HepG2 (cell line): ENCODE data around the gene CES3. TPM values are rescaled to one million over a fixed set of nuclear protein-coding genes. Genes with fewer than 3 reads are reported as not detected.

Experiments
- FOSL2 ChIP-seq: sonication (generic); formaldehyde crosslinking; IDR thresholded peaks from 2 replicates; pipeline ENCODE4 v1.4.0; 2020; ENCODE audit warnings: missing genetic modification reagents
- GABPA ChIP-seq, 2 experiments: IDR thresholded peaks; 2 replicates each; pipeline ENCODE4 v1.6.1; 2011 to 2016; ENCODE audit warnings: low read depth in 2 of 2, low read length in 1 of 2, missing biosample characterization in 1 of 2, missing genetic modification characterization in 1 of 2
- IRX3 ChIP-seq: sonication (generic); formaldehyde crosslinking; IDR thresholded peaks from 2 replicates; pipeline ENCODE4 v1.8.1; 2023; ENCODE audit warnings: mild to moderate bottlenecking, low read depth, missing genetic modification reagents, borderline replicate concordance
- ISL2 ChIP-seq: sonication (generic); formaldehyde crosslinking; IDR thresholded peaks from 2 replicates; pipeline ENCODE4 v1.5.0; 2020; ENCODE audit warnings: missing genetic modification reagents
- PATZ1 ChIP-seq: sonication (generic); formaldehyde crosslinking; IDR thresholded peaks from 2 replicates; pipeline ENCODE4 v1.4.0; 2020; ENCODE audit warnings: missing genetic modification reagents
- PRDM15 ChIP-seq: sonication (generic); formaldehyde crosslinking; IDR thresholded peaks from 2 replicates; pipeline ENCODE4 v1.4.0; 2020; ENCODE audit warnings: missing genetic modification reagents
- SALL2 ChIP-seq: sonication (generic); formaldehyde crosslinking; IDR thresholded peaks from 2 replicates; pipeline ENCODE4 v1.8.1; 2023; ENCODE audit warnings: mild to moderate bottlenecking, missing genetic modification reagents, inconsistent platforms
- YY1 ChIP-seq: IDR thresholded peaks from 2 replicates; pipeline ENCODE4 v1.6.1; 2011; ENCODE audit warnings: low read length, low read depth, moderate library complexity, mild to moderate bottlenecking; ENCODE audit not compliant: insufficient read depth, insufficient replicate concordance
- ZFY ChIP-seq: sonication (generic); formaldehyde crosslinking; IDR thresholded peaks from 2 replicates; pipeline ENCODE4 v1.4.0; 2020; ENCODE audit warnings: missing genetic modification reagents
- ZNF142 ChIP-seq: sonication (generic); formaldehyde crosslinking; IDR thresholded peaks from 2 replicates; pipeline ENCODE4 v1.4.0; 2020; ENCODE audit warnings: missing genetic modification reagents
- ZNF574 ChIP-seq: sonication (generic); formaldehyde crosslinking; IDR thresholded peaks from 2 replicates; pipeline ENCODE4 v1.4.0; 2020; ENCODE audit warnings: missing genetic modification reagents
- ZNF773 ChIP-seq: sonication (generic); formaldehyde crosslinking; IDR thresholded peaks from 2 replicates; pipeline ENCODE4 v1.4.0; 2020; ENCODE audit warnings: missing genetic modification reagents, borderline replicate concordance
- polyA plus RNA-seq, 8 experiments: library from polyadenylated mRNA; depleted of rRNA in 3 of 8; stranded (reverse) in 7 of 8; unstranded in 1 of 8; fragments of >200 nt; fragmentation: Illumina TruSeq in 4 of 8; extraction: Trizol in 4 of 8; gene quantifications; 2 replicates each; pipeline versions ENCODE4 v1.2.1 to v1.2.3, GENCODE V29; 2011 to 2016; ENCODE audit warnings: low read depth in 4 of 8, missing spikeins in 1 of 8, mixed read lengths in 1 of 8; ENCODE audit not compliant: insufficient read depth in 1 of 8
- total RNA-seq, 5 experiments: library from RNA; depleted of rRNA; stranded (reverse); fragments of >200 nt; fragmentation: Illumina TruSeq; extraction: Trizol; gene quantifications; 2 replicates each; pipeline ENCODE4 v1.2.3, GENCODE V29; 2016; ENCODE audit warnings: low read depth in 1 of 5

The CES3 gene
- total and polyA plus RNA-seq, 2 of the 13 experiments (the other 11 are each of a cell fraction or from before 2014, with no cell fraction given): 6.6 to 17.4 TPM

- TF ChIP-seq ZNF142 (CRISPR knock-in tag): peak; percentile 47; the same call in 1 of the 2 replicates
- TF ChIP-seq IRX3 (CRISPR knock-in tag): no peak
- 0 out of 2 replicates have a peak, but pooled peaks have one; percentile 7 for TF ChIP-seq FOSL2 (CRISPR knock-in tag)
- 0 out of 2 replicates have a peak, but pooled peaks have one; percentile 11 for TF ChIP-seq ISL2 (CRISPR knock-in tag)
- TF ChIP-seq ZNF574 (CRISPR knock-in tag): peak; percentile 43
- TF ChIP-seq ZFY (CRISPR knock-in tag): peak; percentile 55
- TF ChIP-seq GABPA (IDR thresholded peaks at IDR 0.05; ENCODE audit: low read depth, low read length): no peak
- TF ChIP-seq GABPA (CRISPR knock-in tag; IDR thresholded peaks at IDR 0.05; ENCODE audit: low read depth): no peak
- TF ChIP-seq PATZ1 (CRISPR knock-in tag): peak; percentile 41; the same call in 1 of the 2 replicates
- TF ChIP-seq ZNF773 (CRISPR knock-in tag): peak; percentile 28; the same call in 1 of the 2 replicates
- TF ChIP-seq YY1: peak; percentile 62
- TF ChIP-seq PRDM15 (CRISPR knock-in tag): peak; percentile 51; the same call in 1 of the 2 replicates
- peak; percentile 79 for TF ChIP-seq SALL2 (CRISPR knock-in tag)
- TF ChIP-seq, all 625 proteins: peak for 78
Observed at GRCh38 chr16:66924527-66925321, 36.3 kb upstream of the CES3 start (continued).
